Neural cell (in vitro differentiated cells): ENCODE results near the gene NID2. TPM values are rescaled to one million over a fixed set of nuclear protein-coding genes. Genes with fewer than 3 reads are reported as not detected.

Experiments
- H2AFZ ChIP-seq: fragments of 200-600, 300-800 bp; sonication (generic), shearing (Covaris generic); 2 replicates; pipeline ENCODE4 v1.6.0; 2014; ENCODE audit warnings: low read depth, mild to moderate bottlenecking, antibody characterized with exemption, low read length, moderate library complexity
- H3F3A ChIP-seq: fragments of 200-600 bp; shearing (Covaris generic); 2 replicates; pipeline ENCODE4 v1.6.1; 2016; ENCODE audit warnings: mild to moderate bottlenecking, moderate library complexity, mixed read lengths, antibody characterized with exemption, low read length; ENCODE audit not compliant: insufficient read depth, poor library complexity, severe bottlenecking
- H3K27ac ChIP-seq: fragments of 200-600, 300-800 bp; sonication (generic), shearing (Covaris generic); 2 replicates; pipeline ENCODE4 v1.5.1; 2014; ENCODE audit warnings: mild to moderate bottlenecking, low read length, moderate library complexity
- H3K27me3 ChIP-seq: fragments of 300-800, 200-600 bp; sonication (generic), shearing (Covaris generic); 2 replicates; pipeline ENCODE4 v1.6.0; 2014; ENCODE audit warnings: mild to moderate bottlenecking, low read depth, low read length, moderate library complexity; ENCODE audit not compliant: insufficient read depth
- H3K36me3 ChIP-seq: fragments of 300-800, 200-600 bp; sonication (generic), shearing (Covaris generic); 2 replicates; pipeline ENCODE4 v1.5.1; 2014; ENCODE audit warnings: mild to moderate bottlenecking, antibody characterized with exemption, low read length, moderate library complexity; ENCODE audit not compliant: insufficient read depth
- H3K4me2 ChIP-seq: fragments of 300-800, 200-600 bp; sonication (generic), shearing (Covaris generic); 2 replicates; pipeline ENCODE4 v1.6.0; 2014; ENCODE audit warnings: mild to moderate bottlenecking, low read length
- H3K4me3 ChIP-seq: fragments of 300-800, 200-600 bp; sonication (generic), shearing (Covaris generic); 2 replicates; pipeline ENCODE4 v1.5.1; 2014; ENCODE audit warnings: mild to moderate bottlenecking, low read length, moderate library complexity
- H3K79me2 ChIP-seq: fragments of 200-600 bp; shearing (Covaris generic); replicated peaks from 2 replicates; pipeline ENCODE4 v1.6.0; 2014; ENCODE audit warnings: mild to moderate bottlenecking, low read length, moderate library complexity; ENCODE audit not compliant: insufficient read depth
- H3K9ac ChIP-seq: fragments of 300-800, 200-600 bp; sonication (generic), shearing (Covaris generic); 2 replicates; pipeline ENCODE4 v1.6.1; 2016; ENCODE audit warnings: mild to moderate bottlenecking, low read length, mixed read lengths
- H3K9me2 ChIP-seq: fragments of 200-600 bp; shearing (Covaris generic); 2 replicates; pipeline ENCODE4 v1.6.1; 2016; ENCODE audit warnings: mild to moderate bottlenecking, low read length, mixed read lengths; ENCODE audit not compliant: insufficient read depth
- H3K9me3 ChIP-seq: fragments of 200-600, 300-800 bp; sonication (generic), shearing (Covaris generic); 2 replicates; pipeline ENCODE4 v1.6.1; 2016; ENCODE audit warnings: mild to moderate bottlenecking, mixed run types, low read length, moderate library complexity, mixed read lengths
- H4K20me1 ChIP-seq: fragments of 200-600 bp; shearing (Covaris generic); 2 replicates; pipeline ENCODE4 v1.6.1; 2016; ENCODE audit warnings: mild to moderate bottlenecking, mixed run types; ENCODE audit not compliant: insufficient read depth
- EP300 ChIP-seq: fragments of 450-650 bp; conservative IDR thresholded peaks from 2 replicates; pipeline ENCODE4 v1.6.1; 2014; ENCODE audit warnings: antibody characterized with exemption, mild to moderate bottlenecking, moderate library complexity; ENCODE audit not compliant: poor library complexity, severe bottlenecking
- EZH2 ChIP-seq: fragments of 200-600, 300-800 bp; shearing (Covaris generic), sonication (generic); IDR thresholded peaks from 2 replicates; pipeline ENCODE4 v1.6.1; 2014; ENCODE audit warnings: antibody characterized with exemption, low read length, borderline replicate concordance, mild to moderate bottlenecking; ENCODE audit not compliant: insufficient read depth, poor library complexity, severe bottlenecking
- MXI1 ChIP-seq: fragments of 450-650 bp; conservative IDR thresholded peaks from 2 replicates; pipeline ENCODE4 v1.6.1; 2014; ENCODE audit warnings: antibody characterized with exemption, mild to moderate bottlenecking; ENCODE audit not compliant: poor library complexity, severe bottlenecking
- POLR2AphosphoS5 ChIP-seq: IDR thresholded peaks from 2 replicates; pipeline ENCODE4 v1.6.1; 2012
- RAD21 ChIP-seq: fragments of 450-650 bp; conservative IDR thresholded peaks from 2 replicates; pipeline ENCODE4 v1.6.1; 2014; ENCODE audit warnings: antibody characterized with exemption, mild to moderate bottlenecking, moderate library complexity
- SMC3 ChIP-seq: fragments of 450-650 bp; conservative IDR thresholded peaks from 2 replicates; pipeline ENCODE4 v1.6.1; 2014; ENCODE audit warnings: antibody characterized with exemption, mild to moderate bottlenecking, moderate library complexity; ENCODE audit not compliant: poor library complexity
- TAF1 ChIP-seq: IDR thresholded peaks from 2 replicates; pipeline ENCODE4 v1.6.1; 2012; ENCODE audit warnings: low read depth
- polyA plus RNA-seq: library from polyadenylated mRNA; depleted of rRNA; stranded (reverse); fragments of >200 nt; gene quantifications from 2 replicates; pipeline ENCODE4 v1.2.3, GENCODE V29; 2014
- TF ChIP-seq, protein P1 (sequence below): fragments of 450-650 bp; IDR thresholded peaks from 2 replicates; pipeline ENCODE4 v1.5.1; 2014; ENCODE audit warnings: antibody characterized with exemption, mild to moderate bottlenecking, moderate library complexity; ENCODE audit not compliant: poor library complexity, severe bottlenecking
- TF ChIP-seq, protein P2 (sequence below): IDR thresholded peaks from 2 replicates; pipeline ENCODE4 v1.6.1; 2012; ENCODE audit warnings: borderline replicate concordance

Gene NID2
- polyA plus RNA-seq, 1 donor from 2014 or later = 1.1 TPM

DNA sequence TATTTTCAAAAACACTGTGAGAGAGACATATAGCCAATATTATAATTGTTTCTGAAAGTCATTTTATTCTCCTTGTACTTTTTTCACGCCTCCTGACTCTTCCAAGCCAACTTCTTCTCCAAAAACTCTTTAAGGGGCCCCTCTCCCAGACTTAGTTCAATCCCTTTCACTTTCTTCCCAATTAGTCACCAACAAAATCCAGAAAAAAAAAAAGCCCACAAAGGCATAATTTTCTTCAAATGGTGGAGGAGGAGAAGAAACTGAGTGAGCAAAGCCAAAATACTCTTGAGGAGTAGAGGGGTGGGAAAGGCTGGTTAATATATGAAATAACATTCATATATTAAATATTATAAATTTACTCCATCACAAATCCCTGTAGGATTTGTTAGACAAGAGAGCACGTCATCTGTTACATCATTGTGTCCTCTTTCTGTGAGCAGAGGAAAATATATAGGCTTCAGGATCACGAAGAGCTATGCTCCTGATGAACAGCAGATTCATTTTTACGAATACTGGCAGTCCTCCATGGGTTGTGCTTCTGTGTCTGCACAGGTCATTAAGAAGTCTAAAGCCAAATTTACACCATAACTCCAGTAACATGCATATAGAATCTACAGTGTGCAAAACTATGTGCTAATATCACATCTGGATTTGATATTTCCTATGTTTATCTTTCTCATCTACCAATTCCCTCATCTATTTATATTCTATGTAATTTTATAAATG lies 25.9 kb upstream of the NID2 start:
- H3K36me3 ChIP-seq = no peaks in the 10 kb centered on the region
- no peak overlapping the region for H3K9ac ChIP-seq
- H3K9me2 ChIP-seq = no peaks in the 10 kb centered on the region
- no peak overlapping the region for H2AFZ ChIP-seq
- no peaks in the 10 kb centered on the region for H4K20me1 ChIP-seq
- H3K79me2 ChIP-seq = no peaks in the 10 kb centered on the region
- TF ChIP-seq MXI1 (no peak), EP300 (no peak), SMC3 (no peak), EZH2 (no peak), RAD21 (no peak), TAF1 (no peak), POLR2AphosphoS5 (no peak)
- TF ChIP-seq, protein P1, sequence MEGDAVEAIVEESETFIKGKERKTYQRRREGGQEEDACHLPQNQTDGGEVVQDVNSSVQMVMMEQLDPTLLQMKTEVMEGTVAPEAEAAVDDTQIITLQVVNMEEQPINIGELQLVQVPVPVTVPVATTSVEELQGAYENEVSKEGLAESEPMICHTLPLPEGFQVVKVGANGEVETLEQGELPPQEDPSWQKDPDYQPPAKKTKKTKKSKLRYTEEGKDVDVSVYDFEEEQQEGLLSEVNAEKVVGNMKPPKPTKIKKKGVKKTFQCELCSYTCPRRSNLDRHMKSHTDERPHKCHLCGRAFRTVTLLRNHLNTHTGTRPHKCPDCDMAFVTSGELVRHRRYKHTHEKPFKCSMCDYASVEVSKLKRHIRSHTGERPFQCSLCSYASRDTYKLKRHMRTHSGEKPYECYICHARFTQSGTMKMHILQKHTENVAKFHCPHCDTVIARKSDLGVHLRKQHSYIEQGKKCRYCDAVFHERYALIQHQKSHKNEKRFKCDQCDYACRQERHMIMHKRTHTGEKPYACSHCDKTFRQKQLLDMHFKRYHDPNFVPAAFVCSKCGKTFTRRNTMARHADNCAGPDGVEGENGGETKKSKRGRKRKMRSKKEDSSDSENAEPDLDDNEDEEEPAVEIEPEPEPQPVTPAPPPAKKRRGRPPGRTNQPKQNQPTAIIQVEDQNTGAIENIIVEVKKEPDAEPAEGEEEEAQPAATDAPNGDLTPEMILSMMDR = no peak
- TF ChIP-seq, protein P2, sequence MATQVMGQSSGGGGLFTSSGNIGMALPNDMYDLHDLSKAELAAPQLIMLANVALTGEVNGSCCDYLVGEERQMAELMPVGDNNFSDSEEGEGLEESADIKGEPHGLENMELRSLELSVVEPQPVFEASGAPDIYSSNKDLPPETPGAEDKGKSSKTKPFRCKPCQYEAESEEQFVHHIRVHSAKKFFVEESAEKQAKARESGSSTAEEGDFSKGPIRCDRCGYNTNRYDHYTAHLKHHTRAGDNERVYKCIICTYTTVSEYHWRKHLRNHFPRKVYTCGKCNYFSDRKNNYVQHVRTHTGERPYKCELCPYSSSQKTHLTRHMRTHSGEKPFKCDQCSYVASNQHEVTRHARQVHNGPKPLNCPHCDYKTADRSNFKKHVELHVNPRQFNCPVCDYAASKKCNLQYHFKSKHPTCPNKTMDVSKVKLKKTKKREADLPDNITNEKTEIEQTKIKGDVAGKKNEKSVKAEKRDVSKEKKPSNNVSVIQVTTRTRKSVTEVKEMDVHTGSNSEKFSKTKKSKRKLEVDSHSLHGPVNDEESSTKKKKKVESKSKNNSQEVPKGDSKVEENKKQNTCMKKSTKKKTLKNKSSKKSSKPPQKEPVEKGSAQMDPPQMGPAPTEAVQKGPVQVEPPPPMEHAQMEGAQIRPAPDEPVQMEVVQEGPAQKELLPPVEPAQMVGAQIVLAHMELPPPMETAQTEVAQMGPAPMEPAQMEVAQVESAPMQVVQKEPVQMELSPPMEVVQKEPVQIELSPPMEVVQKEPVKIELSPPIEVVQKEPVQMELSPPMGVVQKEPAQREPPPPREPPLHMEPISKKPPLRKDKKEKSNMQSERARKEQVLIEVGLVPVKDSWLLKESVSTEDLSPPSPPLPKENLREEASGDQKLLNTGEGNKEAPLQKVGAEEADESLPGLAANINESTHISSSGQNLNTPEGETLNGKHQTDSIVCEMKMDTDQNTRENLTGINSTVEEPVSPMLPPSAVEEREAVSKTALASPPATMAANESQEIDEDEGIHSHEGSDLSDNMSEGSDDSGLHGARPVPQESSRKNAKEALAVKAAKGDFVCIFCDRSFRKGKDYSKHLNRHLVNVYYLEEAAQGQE = no peak
- H3K4me3 ChIP-seq = no peak overlapping the region
- no peaks in the 10 kb centered on the region for H3F3A ChIP-seq
- H3K27ac ChIP-seq = no peak overlapping the region
- no peaks in the 10 kb centered on the region for H3K9me3 ChIP-seq
- no peak overlapping the region for H3K4me2 ChIP-seq
- no peaks in the 10 kb centered on the region for H3K27me3 ChIP-seq

DNA sequence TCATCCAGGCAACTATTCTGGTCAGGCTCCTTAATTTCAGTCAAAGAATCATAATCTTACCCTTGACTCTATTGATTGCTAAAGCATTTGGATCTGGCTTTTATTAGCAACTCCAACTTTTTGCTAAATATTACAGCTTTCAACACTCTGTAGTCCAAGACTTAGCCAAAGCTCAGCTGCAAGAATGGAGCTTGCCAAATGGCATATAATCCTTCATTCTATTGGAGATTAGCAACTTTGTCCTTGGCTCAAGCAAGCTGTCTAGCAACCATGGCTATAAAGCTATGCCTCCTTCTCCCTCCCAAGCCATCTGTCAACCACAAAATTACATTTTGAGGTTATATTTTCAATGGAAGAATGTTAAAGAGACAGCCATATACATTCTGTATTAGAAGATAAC lies 23.1 kb upstream of the NID2 start:
- no peaks in the 10 kb centered on the region for H3F3A ChIP-seq
- H3K27ac ChIP-seq = no peak overlapping the region
- TF ChIP-seq, protein P2 = no peak
- TF ChIP-seq EZH2 (no peak), POLR2AphosphoS5 (no peak), TAF1 (no peak), SMC3 (no peak), EP300 (no peak), MXI1 (no peak), RAD21 (no peak)
- TF ChIP-seq, protein P1 = no peak
- no peak overlapping the region for H3K9ac ChIP-seq
- no peaks in the 10 kb centered on the region for H3K9me3 ChIP-seq
- no peak overlapping the region for H2AFZ ChIP-seq
- no peaks in the 10 kb centered on the region for H3K27me3 ChIP-seq
- no peak overlapping the region for H3K4me3 ChIP-seq
- no peaks in the 10 kb centered on the region for H3K36me3 ChIP-seq
- no peaks in the 10 kb centered on the region for H4K20me1 ChIP-seq
- H3K9me2 ChIP-seq = no peaks in the 10 kb centered on the region
- H3K4me2 ChIP-seq = no peak overlapping the region
- H3K79me2 ChIP-seq = no peaks in the 10 kb centered on the region
